CD4-positive, alpha-beta memory T cell (primary cell): ENCODE measurements around the gene LYRM2. TPM values are rescaled to one million over a fixed set of nuclear protein-coding genes. Genes with fewer than 3 reads are reported as not detected.

Source experiments
- CTCF ChIA-PET: fragments of 350-600 bp; sonication (Branson Sonifier 250); formaldehyde crosslinking; loops from one replicate; lab custom pipeline; 2021; ENCODE audit warnings: inconsistent platforms; ENCODE audit not compliant: partially characterized antibody; lab: Charles Lee
- POLR2A ChIA-PET: fragments of 350-600 bp; sonication (Branson Sonifier 250); formaldehyde crosslinking; loops from one replicate; lab custom pipeline; 2021; ENCODE audit not compliant: partially characterized antibody; lab: Charles Lee
- DNase-seq, 5 donors: peaks; one replicate each; pipeline versions ENCODE4 v3.0.0 to v3.0.0-alpha.2; 2020 to 2022; ENCODE audit warnings: mixed read lengths in 1 of 5
- H3K27ac ChIP-seq: one replicate; pipeline ENCODE4 v1.7.0; 2013; ENCODE audit warnings: low read depth, low read length
- H3K27me3 ChIP-seq: 2 replicates; pipeline ENCODE4 v1.7.0; 2013; ENCODE audit warnings: mild to moderate bottlenecking, low read length, moderate library complexity; ENCODE audit not compliant: insufficient read depth
- H3K36me3 ChIP-seq: 2 replicates; pipeline ENCODE4 v1.7.0; 2013; ENCODE audit warnings: mild to moderate bottlenecking, low read length, moderate library complexity; ENCODE audit not compliant: insufficient read depth
- H3K4me1 ChIP-seq: 2 replicates; pipeline ENCODE4 v1.7.0; 2013; ENCODE audit warnings: mild to moderate bottlenecking, low read length, moderate library complexity; ENCODE audit not compliant: insufficient read depth
- H3K4me3 ChIP-seq, 2 donors: one replicate each; pipeline ENCODE4 v1.7.0; 2013; ENCODE audit warnings: low read length in 2 of 2, mild to moderate bottlenecking in 1 of 2
- H3K9me3 ChIP-seq, 2 donors: one replicate each; pipeline ENCODE4 v1.7.0; 2013; ENCODE audit warnings: low read length in 2 of 2, control low read depth in 1 of 2; ENCODE audit not compliant: control insufficient read depth in 1 of 2
- H3K27ac Mint-ChIP-seq, 7 donors: one replicate each; pipeline ENCODE4 v1.8.0; 2020 to 2021; ENCODE audit warnings: mixed read lengths in 7 of 7, mild to moderate bottlenecking in 6 of 7, inconsistent platforms in 3 of 7, moderate library complexity in 3 of 7
- H3K27me3 Mint-ChIP-seq, 2 donors: one replicate each; pipeline ENCODE4 v1.8.0; 2020 to 2021; ENCODE audit warnings: mixed read lengths in 2 of 2
- H3K36me3 Mint-ChIP-seq, 2 donors: one replicate each; pipeline ENCODE4 v1.8.0; 2020 to 2021; ENCODE audit warnings: mixed read lengths in 2 of 2, inconsistent platforms in 1 of 2, mild to moderate bottlenecking in 1 of 2
- H3K4me1 Mint-ChIP-seq, 4 donors: one replicate each; pipeline ENCODE4 v1.8.0; 2020 to 2021; ENCODE audit warnings: mixed read lengths in 4 of 4, mild to moderate bottlenecking in 1 of 4
- H3K4me3 Mint-ChIP-seq, 8 donors: one replicate each; pipeline ENCODE4 v1.8.0; 2020 to 2021; ENCODE audit warnings: mixed read lengths in 8 of 8, mild to moderate bottlenecking in 7 of 8, moderate library complexity in 6 of 8, inconsistent platforms in 3 of 8
- H3K9me3 Mint-ChIP-seq, 8 donors: one replicate each; pipeline ENCODE4 v1.8.0; 2020 to 2021; ENCODE audit warnings: mixed read lengths in 8 of 8, mild to moderate bottlenecking in 5 of 8, inconsistent platforms in 3 of 8, moderate library complexity in 1 of 8
- intact Hi-C: fragments of 100-400 bp; cut with micrococcal nuclease; formaldehyde crosslinking; loops from one replicate; pipeline ENCODE4 v1.15.1; 2023
- polyA plus RNA-seq, 2 donors: library from polyadenylated mRNA; unstranded; fragments of 300-500 nt; fragmentation: Illumina TruSeq; gene quantifications; one replicate each; pipeline ENCODE4 v1.2.3, GENCODE V29; 2021
- total RNA-seq, 2 experiments: library from RNA; stranded (reverse); gene quantifications; one replicate each; pipeline ENCODE4 v1.2.3, GENCODE V29; 2021

LYRM2 gene
- total and polyA plus RNA-seq, 4 experiments from 2014 or later: 31.8 to 73.3 (median 54.9) TPM

DNA sequence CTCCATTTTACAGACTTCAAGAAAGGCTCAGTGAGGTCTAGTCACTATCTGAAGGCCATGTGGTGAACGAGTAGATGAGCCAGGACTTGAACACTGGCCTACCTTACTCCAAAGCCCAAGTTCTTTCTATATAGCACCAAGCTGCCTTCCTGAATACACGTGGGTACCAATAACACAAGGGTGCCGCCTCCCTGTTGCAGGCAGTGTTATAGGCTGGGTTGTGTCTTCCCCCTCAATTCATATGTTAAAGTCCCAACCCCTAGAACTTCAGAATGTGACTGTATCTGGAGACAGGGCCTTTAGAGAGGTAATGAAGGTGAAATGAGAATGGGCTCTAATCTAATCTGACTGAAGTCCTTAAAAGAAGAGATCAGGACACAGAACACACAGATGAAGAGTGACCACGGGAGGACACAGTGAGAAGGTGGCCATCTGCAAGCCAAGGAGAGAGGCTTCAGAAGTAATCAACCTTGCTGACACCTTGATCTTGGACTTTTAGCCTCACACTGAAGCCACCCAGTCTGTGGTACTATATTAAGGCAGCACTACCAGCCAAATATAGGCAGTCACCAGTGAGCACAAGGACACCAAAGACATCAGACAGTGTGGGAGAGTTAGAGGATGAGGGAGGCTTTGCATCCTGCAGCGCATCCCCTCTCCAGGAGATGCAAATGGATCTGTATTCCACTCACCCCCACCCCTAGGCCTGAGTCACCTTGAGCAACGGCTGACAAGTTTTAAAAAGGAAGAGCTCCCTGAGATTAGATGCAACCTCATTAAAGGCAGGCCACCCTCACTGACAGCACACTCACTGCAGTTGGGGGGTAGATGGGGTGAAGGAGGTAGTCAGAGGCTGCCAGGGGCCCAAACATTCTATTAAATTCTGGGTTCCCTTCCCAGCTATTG, 40.9 kb upstream of the LYRM2 start:
- Mint-ChIP-seq H3K27ac (no peak overlapping the region), H3K4me1 (no peaks in the 10 kb centered on the region), H3K9me3 (no peaks in the 10 kb centered on the region), H3K27me3 (no peaks in the 10 kb centered on the region), H3K4me3 (no peak overlapping the region), H3K36me3 (peaks cover 62 to 77% of the 10 kb centered on the region in 2 donors)
- Histone ChIP-seq H3K4me3 (no peak overlapping the region), H3K36me3 (peaks cover 69% of the 10 kb centered on the region), H3K27ac (no peak overlapping the region), H3K9me3 (no peaks in the 10 kb centered on the region), H3K27me3 (no peaks in the 10 kb centered on the region), H3K4me1 (no peaks in the 10 kb centered on the region)
- intact Hi-C loops: no loop called here
- ChIA-PET CTCF (interaction anchor here (1.2 kb wide), 1 partner anchor 247 kb away, joined by 3 read pairs; no protein-coding TSS in a partner anchor), POLR2A (interaction anchor here (0.5 kb wide), 1 partner anchor 1101 kb away, joined by 3 read pairs; no protein-coding TSS in a partner anchor)
- DNase-seq: no peak

DNA sequence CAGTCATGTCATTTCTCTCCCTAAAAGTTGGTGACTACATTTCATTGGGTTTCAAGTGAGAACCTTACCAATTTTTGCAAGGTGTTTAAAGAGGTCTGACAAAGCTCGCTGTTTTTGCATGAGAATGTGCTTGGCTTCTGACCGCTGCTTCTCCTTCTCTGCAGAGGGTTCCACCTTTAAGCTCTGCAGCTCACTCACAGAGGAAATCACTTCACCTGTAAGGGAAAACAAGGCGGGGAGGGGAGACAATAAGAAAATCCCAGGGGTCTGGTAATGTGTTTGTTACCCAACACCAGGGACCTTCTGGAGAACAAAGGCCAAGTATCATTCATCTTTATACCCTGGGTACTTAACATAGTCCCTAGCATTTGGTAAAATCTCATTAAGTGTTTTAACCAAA, 40.0 kb upstream of the LYRM2 start:
- H3K27me3 Mint-ChIP-seq: no peaks in the 10 kb centered on the region
- H3K36me3 Mint-ChIP-seq: peaks cover 60 to 77% of the 10 kb centered on the region in 2 donors
- POLR2A ChIA-PET: no interaction called here
- H3K9me3 Mint-ChIP-seq: no peaks in the 10 kb centered on the region
- Histone ChIP-seq H3K27ac (no peak overlapping the region), H3K36me3 (peaks cover 73% of the 10 kb centered on the region), H3K4me3 (no peak overlapping the region), H3K4me1 (no peaks in the 10 kb centered on the region), H3K9me3 (no peaks in the 10 kb centered on the region), H3K27me3 (no peaks in the 10 kb centered on the region)
- H3K27ac Mint-ChIP-seq: peak overlapping the region in 1 of 7 donors; percentile 25
- H3K4me3 Mint-ChIP-seq: no peak overlapping the region
- no peak for DNase-seq
- CTCF ChIA-PET: no interaction called here
- intact Hi-C loops: no loop called here
- H3K4me1 Mint-ChIP-seq: no peaks in the 10 kb centered on the region

DNA sequence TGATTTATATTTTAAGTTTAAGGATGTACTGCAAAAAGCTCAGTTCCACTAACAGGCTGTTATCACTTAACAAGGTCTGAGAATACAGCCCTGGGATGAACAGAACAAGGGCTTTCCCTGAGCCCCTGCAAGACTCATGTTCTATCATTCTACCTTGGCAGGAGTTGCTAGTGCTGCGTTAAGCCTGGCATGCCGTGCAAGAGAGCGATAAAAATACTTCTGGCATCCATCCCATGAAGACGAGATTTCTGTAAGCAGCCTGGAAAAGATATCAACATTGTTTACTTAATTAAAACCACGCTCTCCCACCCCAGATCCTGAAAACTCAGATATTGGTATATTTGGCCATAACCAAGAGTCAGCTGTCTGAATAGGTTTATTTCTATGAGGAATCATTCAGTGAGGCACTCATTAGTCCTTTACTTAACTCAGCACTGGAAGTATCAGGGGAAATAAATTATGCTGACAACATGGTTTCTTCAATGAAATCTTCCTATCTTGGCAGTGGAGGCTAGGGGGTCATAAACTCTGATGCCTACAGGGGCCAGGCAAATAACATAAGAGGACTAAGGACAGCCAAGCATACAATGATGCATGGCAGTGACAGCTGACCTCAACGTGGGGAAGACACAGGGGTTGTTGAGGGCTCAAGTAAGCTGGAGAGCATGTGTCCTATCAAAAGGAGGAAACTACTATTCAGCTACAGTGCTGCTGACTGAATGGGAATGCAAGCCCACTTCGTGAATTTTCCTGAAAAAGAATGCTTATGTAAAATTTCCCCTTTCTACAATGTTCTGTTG, 37.6 kb upstream of the LYRM2 start:
- Mint-ChIP-seq H3K4me3 (no peak overlapping the region), H3K27ac (peak overlapping the region in 2 of 7 donors; percentile 18 to 28), H3K4me1 (no peaks in the 10 kb centered on the region), H3K9me3 (no peaks in the 10 kb centered on the region), H3K36me3 (peaks cover 61 to 81% of the 10 kb centered on the region in 2 donors), H3K27me3 (no peaks in the 10 kb centered on the region)
- H3K27me3 ChIP-seq: no peaks in the 10 kb centered on the region
- H3K27ac ChIP-seq: no peak overlapping the region
- ChIA-PET POLR2A (no interaction called here), CTCF (no interaction called here)
- no peaks in the 10 kb centered on the region for H3K4me1 ChIP-seq
- intact Hi-C loops: no loop called here
- no peak for DNase-seq
- no peaks in the 10 kb centered on the region for H3K9me3 ChIP-seq
- no peak overlapping the region for H3K4me3 ChIP-seq
- peaks cover 78% of the 10 kb centered on the region for H3K36me3 ChIP-seq

DNA sequence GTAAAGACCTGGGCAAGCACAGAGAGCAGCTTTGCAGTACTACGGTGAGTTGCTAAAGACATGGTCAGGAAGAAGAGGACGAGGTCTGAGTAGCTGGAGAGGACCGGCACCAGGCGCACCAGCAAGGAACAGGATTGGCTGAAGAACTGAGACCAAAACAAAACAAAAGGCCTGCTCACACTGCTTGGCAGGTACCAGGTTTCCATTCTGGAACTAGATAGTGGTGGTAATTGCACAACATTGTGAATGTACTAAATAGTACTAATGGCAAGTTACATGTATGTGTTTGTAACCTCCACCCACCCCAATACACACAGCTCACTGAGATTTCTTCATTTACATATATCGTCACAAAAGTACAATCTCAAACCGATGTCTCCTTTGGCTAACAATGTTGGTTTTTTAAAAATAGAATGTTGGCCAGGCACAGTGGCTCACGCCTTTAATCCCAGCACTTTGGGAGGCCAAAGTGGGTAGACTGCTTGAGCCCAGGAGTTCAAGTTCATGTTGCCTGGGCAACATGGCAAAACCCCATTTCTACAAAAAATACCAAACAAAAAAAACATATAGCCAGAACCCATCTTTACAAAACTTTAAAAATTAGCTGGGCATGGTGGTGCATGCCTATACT, 32.5 kb upstream of the LYRM2 start:
- no peak for DNase-seq
- H3K9me3 Mint-ChIP-seq: no peaks in the 10 kb centered on the region
- intact Hi-C loops: no loop called here
- H3K27ac ChIP-seq: no peak overlapping the region
- no peak overlapping the region for H3K4me3 Mint-ChIP-seq
- no peaks in the 10 kb centered on the region for H3K9me3 ChIP-seq
- H3K27ac Mint-ChIP-seq: no peak overlapping the region
- ChIA-PET POLR2A (no interaction called here), CTCF (interaction anchor here (1.2 kb wide), 1 partner anchor 239 kb away, joined by 3 read pairs; no protein-coding TSS in a partner anchor)
- H3K36me3 ChIP-seq: peaks cover 73% of the 10 kb centered on the region
- H3K4me3 ChIP-seq: no peak overlapping the region
- H3K4me1 Mint-ChIP-seq: no peaks in the 10 kb centered on the region
- peaks cover 52 to 86% of the 10 kb centered on the region in 2 donors for H3K36me3 Mint-ChIP-seq
- no peaks in the 10 kb centered on the region for H3K27me3 Mint-ChIP-seq
- no peaks in the 10 kb centered on the region for H3K27me3 ChIP-seq
- H3K4me1 ChIP-seq: no peaks in the 10 kb centered on the region

DNA sequence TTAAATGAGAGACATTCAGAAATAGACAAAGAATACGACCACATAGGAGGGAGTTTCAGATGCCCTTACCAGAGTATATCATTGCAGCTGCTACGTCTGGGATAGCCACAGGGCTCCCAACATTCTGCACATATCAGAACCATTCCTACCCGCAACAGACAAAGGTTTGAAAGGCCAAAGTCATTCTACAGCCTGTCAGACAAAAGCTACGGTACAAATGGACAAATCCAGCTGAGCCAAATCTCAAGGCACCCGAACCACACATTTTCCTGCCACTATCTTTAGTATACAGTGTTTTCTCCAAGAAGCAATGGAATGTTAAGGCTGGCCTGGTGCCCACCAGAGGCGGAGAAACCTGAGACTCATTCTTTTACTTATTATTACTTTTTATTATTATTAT, 30.5 kb upstream of the LYRM2 start:
- H3K27me3 Mint-ChIP-seq: no peaks in the 10 kb centered on the region
- peaks cover 46 to 75% of the 10 kb centered on the region in 2 donors for H3K36me3 Mint-ChIP-seq
- Histone ChIP-seq H3K27me3 (no peaks in the 10 kb centered on the region), H3K4me3 (no peak overlapping the region), H3K4me1 (no peaks in the 10 kb centered on the region), H3K36me3 (peaks cover 52% of the 10 kb centered on the region), H3K9me3 (no peaks in the 10 kb centered on the region), H3K27ac (no peak overlapping the region)
- H3K4me1 Mint-ChIP-seq: no peaks in the 10 kb centered on the region
- DNase-seq: no peak
- CTCF ChIA-PET: no interaction called here
- POLR2A ChIA-PET: no interaction called here
- H3K4me3 Mint-ChIP-seq: no peak overlapping the region
- H3K27ac Mint-ChIP-seq: no peak overlapping the region
- no peaks in the 10 kb centered on the region for H3K9me3 Mint-ChIP-seq
- intact Hi-C loops: no loop called here

DNA sequence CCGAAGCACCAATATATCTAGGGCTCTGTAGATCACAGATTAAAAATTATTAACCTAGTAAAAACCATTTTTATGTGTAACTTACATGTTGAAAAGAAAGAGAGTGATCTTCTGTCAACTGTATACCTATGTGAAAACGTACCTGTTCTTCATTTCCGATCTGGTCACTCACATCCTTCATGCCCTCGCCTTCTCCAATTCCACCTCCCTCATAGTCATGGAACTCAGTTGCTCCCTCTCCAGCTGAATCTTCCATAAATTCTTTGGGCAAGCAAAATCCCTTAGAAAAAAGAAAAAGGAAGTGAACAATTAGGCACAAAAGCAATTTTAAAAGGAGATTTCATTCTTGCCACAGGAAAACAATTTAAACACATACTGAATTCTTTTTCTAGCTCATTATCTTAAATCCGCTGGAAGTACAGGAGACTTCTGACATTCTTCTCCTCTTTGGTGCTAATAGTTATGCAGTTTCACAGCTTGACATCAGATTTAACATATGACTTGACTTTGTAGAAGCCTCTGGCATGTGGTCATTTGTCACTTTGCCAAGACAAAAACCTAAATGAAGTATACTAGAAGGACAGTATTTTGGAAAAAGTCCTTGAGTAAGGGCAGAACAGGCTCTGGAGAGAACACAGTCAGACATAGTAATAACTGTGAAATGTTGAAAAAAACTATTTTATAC, 29.5 kb upstream of the LYRM2 start:
- no peak overlapping the region for H3K27ac ChIP-seq
- no peak for DNase-seq
- Mint-ChIP-seq H3K27ac (peak overlapping the region in 6 of 7 donors; percentile 4 to 70 (median 30)), H3K4me1 (no peaks in the 10 kb centered on the region), H3K9me3 (no peaks in the 10 kb centered on the region), H3K4me3 (no peak overlapping the region), H3K27me3 (no peaks in the 10 kb centered on the region), H3K36me3 (peaks cover 51 to 79% of the 10 kb centered on the region in 2 donors)
- no peaks in the 10 kb centered on the region for H3K4me1 ChIP-seq
- intact Hi-C loops: no loop called here
- ChIA-PET CTCF (no interaction called here), POLR2A (no interaction called here)
- H3K9me3 ChIP-seq: no peaks in the 10 kb centered on the region
- H3K36me3 ChIP-seq: peaks cover 50% of the 10 kb centered on the region
- no peaks in the 10 kb centered on the region for H3K27me3 ChIP-seq
- no peak overlapping the region for H3K4me3 ChIP-seq
